DOHH2 (cell line): Measurements from ENCODE around the gene GCH1.

Source experiments
- H3F3A ChIP-seq: fragments of 200-600 bp; sonication (generic), shearing (Covaris generic); 2 replicates; pipeline ENCODE4 v1.6.0; 2016; ENCODE audit warnings: antibody characterized with exemption, mild to moderate bottlenecking; ENCODE audit not compliant: control insufficient read depth, insufficient read depth
- H3K27ac ChIP-seq: fragments of 200-600 bp; sonication (generic); 2 replicates; pipeline ENCODE4 v1.5.1; 2014; ENCODE audit warnings: low read depth, mild to moderate bottlenecking, low read length, moderate library complexity
- H3K27me3 ChIP-seq: fragments of 200-600 bp; sonication (generic); 2 replicates; pipeline ENCODE4 v1.6.1; 2014; ENCODE audit warnings: mild to moderate bottlenecking, low read length, mixed read lengths; ENCODE audit not compliant: control insufficient read depth
- H3K36me3 ChIP-seq: fragments of 200-600 bp; sonication (generic); 2 replicates; pipeline ENCODE4 v1.6.1; 2014; ENCODE audit warnings: mild to moderate bottlenecking, low read length, moderate library complexity, mixed read lengths; ENCODE audit not compliant: control insufficient read depth
- H3K4me1 ChIP-seq: fragments of 200-600 bp; sonication (generic); 2 replicates; pipeline ENCODE4 v1.6.1; 2014; ENCODE audit warnings: mild to moderate bottlenecking, low read length, mixed read lengths; ENCODE audit not compliant: control insufficient read depth
- H3K4me2 ChIP-seq: fragments of 200-600 bp; sonication (generic); 2 replicates; pipeline ENCODE4 v1.6.0; 2014; ENCODE audit warnings: mild to moderate bottlenecking, low read length, moderate library complexity
- H3K4me3 ChIP-seq: fragments of 200-600 bp; sonication (generic); 2 replicates; pipeline ENCODE4 v1.5.1; 2014; ENCODE audit warnings: mild to moderate bottlenecking, low read length, mixed read lengths
- H3K79me2 ChIP-seq: fragments of 200-600 bp; sonication (generic); 2 replicates; pipeline ENCODE4 v1.6.1; 2014; ENCODE audit warnings: mild to moderate bottlenecking, low read length, mixed read lengths; ENCODE audit not compliant: control insufficient read depth
- H3K9me2 ChIP-seq: fragments of 200-600 bp; sonication (generic); replicated peaks from 2 replicates; pipeline ENCODE4 v1.6.1; 2014; ENCODE audit warnings: mild to moderate bottlenecking, low read length, mixed read lengths; ENCODE audit not compliant: control insufficient read depth
- H3K9me3 ChIP-seq: fragments of 200-600 bp; sonication (generic); 2 replicates; pipeline ENCODE4 v1.6.1; 2014; ENCODE audit warnings: antibody characterized with exemption, low read length, mixed read lengths; ENCODE audit not compliant: control insufficient read depth, insufficient read depth
- H4K20me1 ChIP-seq: fragments of 200-600 bp; sonication (generic); 2 replicates; pipeline ENCODE4 v1.6.0; 2014; ENCODE audit warnings: low read depth, mild to moderate bottlenecking, antibody characterized with exemption, low read length, moderate library complexity; ENCODE audit not compliant: control insufficient read depth, insufficient read depth
- EZH2phosphoT487 ChIP-seq: fragments of 200-600 bp; sonication (generic); IDR thresholded peaks from 2 replicates; pipeline ENCODE4 v1.6.1; 2017; ENCODE audit warnings: borderline replicate concordance, mild to moderate bottlenecking, antibody characterized with exemption, low read length, moderate library complexity, mixed read lengths
- TF ChIP-seq, protein P1 (sequence below): fragments of 200-600 bp; sonication (generic); IDR thresholded peaks from one replicate; pipeline ENCODE4 v1.5.1; 2014; ENCODE audit warnings: antibody characterized with exemption, mild to moderate bottlenecking, low read depth, low read length; ENCODE audit not compliant: poor library complexity, severe bottlenecking

The GCH1 gene

DNA sequence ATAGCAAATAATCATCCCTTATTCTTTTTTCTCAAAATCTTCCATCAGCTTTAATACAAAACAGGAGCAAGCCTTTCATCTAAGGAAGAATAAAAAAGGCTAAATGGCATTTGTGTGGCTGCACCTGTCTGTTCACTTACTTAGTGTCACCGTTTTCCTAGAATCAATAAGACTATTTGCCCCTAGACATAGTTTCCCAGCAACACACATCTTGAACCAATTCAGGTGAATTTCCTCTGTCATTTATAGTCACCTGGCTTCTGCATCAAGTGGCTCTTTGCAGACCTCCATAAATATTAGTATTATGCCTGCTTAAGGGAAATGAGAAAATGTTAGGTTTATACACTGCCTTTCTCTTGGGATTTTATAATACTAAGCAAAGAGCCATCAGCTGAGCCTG is 17.4 kb upstream of the GCH1 start:
- H3K79me2 ChIP-seq = no peaks in the 10 kb centered on the region
- no peaks in the 10 kb centered on the region for H4K20me1 ChIP-seq
- H3K4me2 ChIP-seq = no peak overlapping the region
- no peaks in the 10 kb centered on the region for H3K36me3 ChIP-seq
- no peaks in the 10 kb centered on the region for H3F3A ChIP-seq
- no peak for TF ChIP-seq EZH2phosphoT487
- TF ChIP-seq, protein P1, sequence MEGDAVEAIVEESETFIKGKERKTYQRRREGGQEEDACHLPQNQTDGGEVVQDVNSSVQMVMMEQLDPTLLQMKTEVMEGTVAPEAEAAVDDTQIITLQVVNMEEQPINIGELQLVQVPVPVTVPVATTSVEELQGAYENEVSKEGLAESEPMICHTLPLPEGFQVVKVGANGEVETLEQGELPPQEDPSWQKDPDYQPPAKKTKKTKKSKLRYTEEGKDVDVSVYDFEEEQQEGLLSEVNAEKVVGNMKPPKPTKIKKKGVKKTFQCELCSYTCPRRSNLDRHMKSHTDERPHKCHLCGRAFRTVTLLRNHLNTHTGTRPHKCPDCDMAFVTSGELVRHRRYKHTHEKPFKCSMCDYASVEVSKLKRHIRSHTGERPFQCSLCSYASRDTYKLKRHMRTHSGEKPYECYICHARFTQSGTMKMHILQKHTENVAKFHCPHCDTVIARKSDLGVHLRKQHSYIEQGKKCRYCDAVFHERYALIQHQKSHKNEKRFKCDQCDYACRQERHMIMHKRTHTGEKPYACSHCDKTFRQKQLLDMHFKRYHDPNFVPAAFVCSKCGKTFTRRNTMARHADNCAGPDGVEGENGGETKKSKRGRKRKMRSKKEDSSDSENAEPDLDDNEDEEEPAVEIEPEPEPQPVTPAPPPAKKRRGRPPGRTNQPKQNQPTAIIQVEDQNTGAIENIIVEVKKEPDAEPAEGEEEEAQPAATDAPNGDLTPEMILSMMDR = no peak
- no peaks in the 10 kb centered on the region for H3K9me2 ChIP-seq
- no peak overlapping the region for H3K4me3 ChIP-seq
- no peaks in the 10 kb centered on the region for H3K4me1 ChIP-seq
- no peaks in the 10 kb centered on the region for H3K9me3 ChIP-seq
- H3K27ac ChIP-seq = no peak overlapping the region
- H3K27me3 ChIP-seq = no peaks in the 10 kb centered on the region

DNA sequence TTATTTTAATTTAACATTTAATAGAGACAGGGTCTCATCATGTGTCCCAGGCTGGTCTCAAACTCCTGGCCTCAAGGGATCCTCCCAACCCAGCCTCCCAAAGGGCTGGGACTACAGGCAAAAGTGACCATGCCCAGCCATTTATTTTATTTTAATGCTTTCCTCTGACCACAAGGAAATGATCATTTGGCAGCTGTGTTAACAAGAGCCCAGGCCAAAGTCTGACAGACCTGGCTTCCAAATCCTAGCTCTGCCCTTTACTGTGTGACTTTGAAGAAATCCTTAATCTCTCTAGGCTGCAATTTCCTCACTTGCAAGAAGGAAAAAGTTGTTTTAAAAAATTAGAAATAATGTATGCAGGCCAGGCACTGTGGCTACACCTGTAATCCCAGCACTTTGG is 16.7 kb upstream of the GCH1 start:
- no peaks in the 10 kb centered on the region for H3K4me1 ChIP-seq
- no peak overlapping the region for H3K4me2 ChIP-seq
- no peaks in the 10 kb centered on the region for H3K79me2 ChIP-seq
- no peak overlapping the region for H3K27ac ChIP-seq
- no peak overlapping the region for H3K4me3 ChIP-seq
- H3K9me3 ChIP-seq = no peaks in the 10 kb centered on the region
- no peak for TF ChIP-seq EZH2phosphoT487
- TF ChIP-seq, protein P1 = no peak
- no peaks in the 10 kb centered on the region for H4K20me1 ChIP-seq
- no peaks in the 10 kb centered on the region for H3K9me2 ChIP-seq
- H3K36me3 ChIP-seq = no peaks in the 10 kb centered on the region
- H3K27me3 ChIP-seq = no peaks in the 10 kb centered on the region
- no peaks in the 10 kb centered on the region for H3F3A ChIP-seq

DNA sequence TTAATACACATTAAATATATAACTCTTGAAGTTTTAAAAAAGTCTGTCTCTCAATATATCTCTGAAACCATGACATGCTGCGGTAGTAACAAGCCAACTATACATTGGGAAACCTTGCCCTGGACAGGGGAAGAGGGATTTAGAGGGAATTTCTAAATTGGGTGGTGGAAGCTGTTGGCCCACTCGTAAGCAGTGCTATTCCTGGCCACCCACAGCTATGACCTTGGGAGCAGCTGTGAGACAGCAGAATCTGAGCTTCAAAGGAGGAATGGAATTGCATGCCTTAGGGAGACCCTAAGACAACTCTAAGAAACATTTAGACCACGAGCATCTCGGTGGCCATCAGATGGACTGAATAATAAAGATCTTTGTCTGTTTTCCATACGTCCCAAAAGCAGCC is 15.8 kb upstream of the GCH1 start:
- H4K20me1 ChIP-seq = no peaks in the 10 kb centered on the region

More for the DNA sequence above, 15.8 kb upstream of the GCH1 start:
- H3K4me2 ChIP-seq = no peak overlapping the region
- no peaks in the 10 kb centered on the region for H3F3A ChIP-seq
- no peak overlapping the region for H3K4me3 ChIP-seq
- H3K4me1 ChIP-seq = no peaks in the 10 kb centered on the region
- H3K27me3 ChIP-seq = no peaks in the 10 kb centered on the region
- TF ChIP-seq EZH2phosphoT487 = no peak
- TF ChIP-seq, protein P1 = no peak
- H3K79me2 ChIP-seq = no peaks in the 10 kb centered on the region
- no peaks in the 10 kb centered on the region for H3K9me3 ChIP-seq
- H3K9me2 ChIP-seq = no peaks in the 10 kb centered on the region
- no peaks in the 10 kb centered on the region for H3K36me3 ChIP-seq
- H3K27ac ChIP-seq = no peak overlapping the region
